K562 (cell line): ENCODE results near the gene KLK11. TPM values are rescaled to one million over a fixed set of nuclear protein-coding genes. Genes with fewer than 3 reads are reported as not detected.

Experiments used
- ATAC-seq: fragments of 200-7000 bp; cut with Tn5 transposase; 3 replicates; pipeline ENCODE4 v1.9.1; 2020; ENCODE audit warnings: moderate library complexity
- BruUV-seq: library from RNA; stranded (reverse); fragments of 400-500 nt; replicated peaks from 2 replicates; lab custom pipeline; 2021; lab: Mats Ljungman, UMichigan
- CTCF ChIA-PET: fragments of 300-600 bp; formaldehyde crosslinking; extraction: SDS; loops from one replicate; lab custom pipeline; 2021; ENCODE audit warnings: low intra/inter-chr PET ratio; lab: Yijun Ruan, JAX
- POLR2A ChIA-PET: fragments of 300-600, 350-650 bp; sonication (Branson Sonifier 250); formaldehyde crosslinking; extraction: SDS; loops from one replicate; lab custom pipeline; 2021; ENCODE audit warnings: antibody characterized with exemption, inconsistent platforms; lab: Yijun Ruan, JAX
- DNase-seq, 4 experiments: peaks; one replicate each; pipeline versions ENCODE4 v3.0.0 to v3.0.0-alpha.2; 2011 to 2018; ENCODE audit warnings: low spot score in 3 of 4, mixed read lengths in 3 of 4; ENCODE audit errors: extremely low read depth in 1 of 4
- FAIRE-seq: peaks from 2 replicates; lab custom pipeline; 2011; peaks lifted over from hg19 to GRCh38; lab: Jason Lieb, UNC
- H2AFZ ChIP-seq: 2 replicates; pipeline ENCODE4 v1.6.0; 2011; ENCODE audit warnings: low read depth, low read length, control low read depth, inconsistent platforms
- H3K27ac ChIP-seq: fragments of 200-600 bp; 3 replicates; pipeline ENCODE4 v1.8.0; 2011; ENCODE audit warnings: low read depth, mild to moderate bottlenecking, control low read depth, inconsistent platforms, low read length, moderate library complexity, mixed read lengths; ENCODE audit errors: extremely low read depth
- H3K27me3 ChIP-seq, 2 experiments: fragments of 300-600 bp in 1 of 2; 2 replicates in 1 of 2; 3 replicates in 1 of 2; pipeline versions ENCODE4 v1.6.0 to v1.8.0; 2011; ENCODE audit warnings: inconsistent platforms in 2 of 2, low read length in 2 of 2, mild to moderate bottlenecking in 1 of 2, mixed read lengths in 1 of 2, moderate library complexity in 1 of 2; ENCODE audit not compliant: control insufficient read depth in 2 of 2, insufficient read depth in 2 of 2
- H3K36me3 ChIP-seq: fragments of 300-600 bp; 3 replicates; pipeline ENCODE4 v1.8.0; 2011; ENCODE audit warnings: mild to moderate bottlenecking, low read length, inconsistent platforms; ENCODE audit not compliant: control insufficient read depth, insufficient read depth
- H3K4me1 ChIP-seq, 2 experiments: fragments of 200-600 bp in 1 of 2; replicated peaks in 1 of 2; 2 replicates in 1 of 2; 3 replicates in 1 of 2; pipeline versions ENCODE4 v1.5.1 to v1.8.0; 2011; ENCODE audit warnings: inconsistent platforms in 2 of 2, low read length in 2 of 2, mild to moderate bottlenecking in 1 of 2, mixed read lengths in 1 of 2, moderate library complexity in 1 of 2; ENCODE audit not compliant: control insufficient read depth in 2 of 2, insufficient read depth in 2 of 2
- H3K4me2 ChIP-seq: 2 replicates; pipeline ENCODE4 v1.6.1; 2011; ENCODE audit warnings: low read length, control low read depth, inconsistent platforms, mixed read lengths; ENCODE audit not compliant: insufficient read depth
- H3K4me3 ChIP-seq: fragments of 200-600 bp; sonication (generic), shearing (Covaris generic); 2 replicates; pipeline ENCODE4 v1.5.1; 2016; ENCODE audit warnings: control low read depth, inconsistent platforms
- H3K79me2 ChIP-seq: fragments of 200-600 bp; 3 replicates; pipeline ENCODE4 v1.8.0; 2011; ENCODE audit warnings: low read length, inconsistent platforms; ENCODE audit not compliant: control insufficient read depth, insufficient read depth
- H3K9ac ChIP-seq, 2 experiments: 2 replicates each; pipeline versions ENCODE4 v1.6.0 to v1.6.1; 2011; ENCODE audit warnings: low read depth in 2 of 2, low read length in 2 of 2, control low read depth in 1 of 2, inconsistent platforms in 1 of 2, mild to moderate bottlenecking in 1 of 2, mixed read lengths in 1 of 2; ENCODE audit not compliant: insufficient read depth in 1 of 2
- H3K9me1 ChIP-seq: one replicate; pipeline ENCODE4 v1.6.0; 2011; ENCODE audit warnings: inconsistent platforms, mild to moderate bottlenecking, low read length, moderate library complexity; ENCODE audit not compliant: control insufficient read depth, insufficient read depth
- H3K9me3 ChIP-seq: replicated peaks from 2 replicates; pipeline ENCODE4 v1.5.1; 2011; ENCODE audit warnings: low read depth, low read length, inconsistent platforms; ENCODE audit not compliant: control insufficient read depth, insufficient read depth
- H4K20me1 ChIP-seq: replicated peaks from 2 replicates; pipeline ENCODE4 v1.6.1; 2011; ENCODE audit warnings: low read length, inconsistent platforms, mixed read lengths; ENCODE audit not compliant: control insufficient read depth, insufficient read depth
- CBFA2T3 ChIP-seq: fragments of 450-650 bp; IDR thresholded peaks from 2 replicates; pipeline ENCODE4 v1.6.1; 2017
- CEBPB ChIP-seq: fragments of 450-650 bp; IDR thresholded peaks from 2 replicates; pipeline ENCODE4 v1.6.1; 2016; ENCODE audit warnings: missing genetic modification characterization, missing compliant biosample characterization
- ETV5 ChIP-seq: sonication (generic); formaldehyde crosslinking; IDR thresholded peaks from 2 replicates; pipeline ENCODE4 v1.4.0; 2020; ENCODE audit warnings: low read depth, mild to moderate bottlenecking, missing genetic modification reagents
- IFI16 ChIP-seq: fragments of 250-450 bp; sonication (Bioruptor Pico); IDR thresholded peaks from 2 replicates; pipeline ENCODE4 v2.1.2; 2022; ENCODE audit warnings: mild to moderate bottlenecking, inconsistent platforms
- LCOR ChIP-seq: sonication (generic); formaldehyde crosslinking; IDR thresholded peaks from 2 replicates; pipeline ENCODE4 v1.8.0; 2022; ENCODE audit warnings: mild to moderate bottlenecking, missing genetic modification reagents
- NFIX ChIP-seq: fragments of 250-450 bp; sonication (Bioruptor Pico); IDR thresholded peaks from 2 replicates; pipeline ENCODE4 v1.4.0; 2020; ENCODE audit warnings: low read depth, mild to moderate bottlenecking, moderate library complexity
- PHB ChIP-seq: fragments of 250-450 bp; sonication (Bioruptor Pico); IDR thresholded peaks from 2 replicates; pipeline ENCODE4 v1.5.0; 2021
- RFX1 ChIP-seq: fragments of 450-650 bp; IDR thresholded peaks from 2 replicates; pipeline ENCODE4 v1.6.1; 2016; ENCODE audit warnings: mild to moderate bottlenecking, moderate library complexity
- SIN3A ChIP-seq, 2 experiments: fragments of 150-350 bp in 1 of 2; IDR thresholded peaks; 2 replicates each; pipeline ENCODE4 v1.6.1; 2011 to 2016; ENCODE audit warnings: borderline replicate concordance in 2 of 2, low read depth in 2 of 2, low read length in 2 of 2, mild to moderate bottlenecking in 2 of 2, moderate library complexity in 2 of 2; ENCODE audit not compliant: control insufficient read depth in 1 of 2
- SMARCC2 ChIP-seq: fragments of 450-650 bp; IDR thresholded peaks from 2 replicates; pipeline ENCODE4 v1.6.1; 2017; ENCODE audit warnings: antibody characterized with exemption, moderate library complexity, mild to moderate bottlenecking, low read depth
- SNRNP70 ChIP-seq: fragments of 200-400 bp; formaldehyde crosslinking; optimal IDR thresholded peaks from 2 replicates; pipeline ENCODE3; 2017; ENCODE audit warnings: low read depth, low read length
- SRSF1 ChIP-seq: fragments of 200-400 bp; formaldehyde crosslinking; IDR thresholded peaks from 2 replicates; pipeline ENCODE4 v1.6.1; 2017; ENCODE audit warnings: mild to moderate bottlenecking, low read depth, low read length, moderate library complexity
- TCF7L2 ChIP-seq: fragments of 150-350 bp; IDR thresholded peaks from 2 replicates; pipeline ENCODE4 v1.6.1; 2016; ENCODE audit warnings: low read depth, mild to moderate bottlenecking, low read length, moderate library complexity
- YBX1 ChIP-seq: fragments of 450-650 bp; IDR thresholded peaks from 2 replicates; pipeline ENCODE4 v1.7.1; 2016; ENCODE audit warnings: mild to moderate bottlenecking
- ZC3H11A ChIP-seq: IDR thresholded peaks from 2 replicates; pipeline ENCODE4 v1.6.1; 2012; ENCODE audit warnings: low read depth, low read length, improper control_type of control experiment
- ZNF165 ChIP-seq: fragments of 250-450 bp; sonication (Bioruptor Pico); IDR thresholded peaks from 2 replicates; pipeline ENCODE4 v1.4.0; 2020; ENCODE audit warnings: borderline replicate concordance
- ZNF699 ChIP-seq: fragments of 250-450 bp; sonication (Bioruptor Pico); IDR thresholded peaks from 2 replicates; pipeline ENCODE4 v1.8.0; 2021; ENCODE audit warnings: mild to moderate bottlenecking, moderate library complexity; ENCODE audit not compliant: insufficient replicate concordance
- WGBS: fragments of 100-300 bp; shearing (Covaris generic); methylation state at CpG from one replicate; pipeline ENCODE4 v1.1.6; 2016; ENCODE audit warnings: low coverage, mixed read lengths; ENCODE audit not compliant: insufficient coverage; ENCODE audit errors: missing lambda C conversion rate; 5-methylcytosine and 5-hydroxymethylcytosine counted together
- in situ Hi-C: fragments of 300-500 bp; cut with MboI; formaldehyde crosslinking; loops from 4 replicates; pipeline ENCODE4 v1.15.0; 2018; ENCODE audit warnings: inconsistent platforms, mixed read lengths
- intact Hi-C: fragments of 100-400 bp; cut with micrococcal nuclease; formaldehyde crosslinking; loops from 2 replicates; pipeline ENCODE4 v1.14.2; 2022
- polyA plus RNA-seq, 8 experiments: library from polyadenylated mRNA; depleted of rRNA in 4 of 8; stranded (reverse) in 5 of 8; unstranded in 3 of 8; fragments of >200 nt; fragmentation: Nextera tagmentation in 2 of 8; fragmentation: Illumina TruSeq in 1 of 8; extraction: Ambion mirVana in 2 of 8; extraction: Trizol in 1 of 8; gene quantifications; 2 replicates each; pipeline versions ENCODE4 v1.2.1 to v1.2.3, GENCODE V29; 2011 to 2014; ENCODE audit warnings: inconsistent platforms in 1 of 8, missing spikeins in 1 of 8
- total RNA-seq, 7 experiments: library from RNA; depleted of rRNA in 6 of 7; stranded (reverse); fragments of >200 nt in 6 of 7; fragmentation: Illumina TruSeq in 2 of 7; extraction: Trizol in 2 of 7; gene quantifications; 2 replicates each; pipeline versions ENCODE4 v1.2.1 to v1.2.3, GENCODE V29; 2011 to 2021; ENCODE audit warnings: low replicate concordance in 1 of 7
- TF ChIP-seq, protein P1 (sequence below): fragments of 200-800 bp; sonication (Bioruptor generic); IDR thresholded peaks from 2 replicates; pipeline ENCODE4 v1.6.1; 2017; ENCODE audit warnings: missing genetic modification characterization, missing compliant biosample characterization
- TF ChIP-seq, protein P2 (sequence below), 2 experiments: fragments of 450-650 bp in 1 of 2; sonication (generic) in 1 of 2; formaldehyde crosslinking; conservative IDR thresholded peaks; 2 replicates each; pipeline versions ENCODE4 v1.4.0 to v1.8.1; 2020 to 2022; ENCODE audit warnings: mild to moderate bottlenecking in 1 of 2, missing genetic modification reagents in 1 of 2

The KLK11 gene
- total and polyA plus RNA-seq, 9 of the 15 experiments (the other 6 are each of a cell fraction or from before 2014, with no cell fraction given) = not detected

DNA sequence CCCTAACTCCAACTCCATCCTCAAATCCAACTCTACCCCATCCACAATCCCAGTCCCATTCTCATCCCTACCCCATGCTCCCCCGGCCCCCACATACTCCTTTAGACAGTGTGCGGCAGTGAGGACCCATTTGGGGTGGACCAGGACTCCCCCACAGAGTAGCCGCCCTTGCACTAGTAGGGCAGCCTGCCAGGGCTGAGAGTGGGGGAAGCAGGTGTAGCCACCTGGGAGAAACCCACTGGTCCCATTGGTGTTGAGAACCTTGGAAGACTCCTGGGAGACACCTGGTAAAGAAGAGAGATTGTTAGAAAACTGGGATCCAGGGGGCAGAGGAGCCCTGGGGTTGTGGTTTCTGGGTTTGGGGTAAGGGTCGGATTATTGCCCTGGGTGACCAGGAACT is 33.9 kb upstream of the KLK11 start (continued):
- TF ChIP-seq SIN3A (IDR thresholded peaks at IDR 0.05; ENCODE audit: borderline replicate concordance in 2 of 2, control insufficient read depth in 1 of 2, low read depth in 2 of 2, low read length in 2 of 2) (no peak), PHB (CRISPR knock-in tag) (no peak), SNRNP70 (no peak), TCF7L2 (no peak), NFIX (CRISPR knock-in tag) (no peak), CBFA2T3 (no peak), LCOR (no peak)
- TF ChIP-seq, protein P1, sequence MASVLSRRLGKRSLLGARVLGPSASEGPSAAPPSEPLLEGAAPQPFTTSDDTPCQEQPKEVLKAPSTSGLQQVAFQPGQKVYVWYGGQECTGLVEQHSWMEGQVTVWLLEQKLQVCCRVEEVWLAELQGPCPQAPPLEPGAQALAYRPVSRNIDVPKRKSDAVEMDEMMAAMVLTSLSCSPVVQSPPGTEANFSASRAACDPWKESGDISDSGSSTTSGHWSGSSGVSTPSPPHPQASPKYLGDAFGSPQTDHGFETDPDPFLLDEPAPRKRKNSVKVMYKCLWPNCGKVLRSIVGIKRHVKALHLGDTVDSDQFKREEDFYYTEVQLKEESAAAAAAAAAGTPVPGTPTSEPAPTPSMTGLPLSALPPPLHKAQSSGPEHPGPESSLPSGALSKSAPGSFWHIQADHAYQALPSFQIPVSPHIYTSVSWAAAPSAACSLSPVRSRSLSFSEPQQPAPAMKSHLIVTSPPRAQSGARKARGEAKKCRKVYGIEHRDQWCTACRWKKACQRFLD (CRISPR knock-in tag) = no peak
- TF ChIP-seq, protein P2, sequence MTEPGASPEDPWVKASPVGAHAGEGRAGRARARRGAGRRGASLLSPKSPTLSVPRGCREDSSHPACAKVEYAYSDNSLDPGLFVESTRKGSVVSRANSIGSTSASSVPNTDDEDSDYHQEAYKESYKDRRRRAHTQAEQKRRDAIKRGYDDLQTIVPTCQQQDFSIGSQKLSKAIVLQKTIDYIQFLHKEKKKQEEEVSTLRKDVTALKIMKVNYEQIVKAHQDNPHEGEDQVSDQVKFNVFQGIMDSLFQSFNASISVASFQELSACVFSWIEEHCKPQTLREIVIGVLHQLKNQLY (CRISPR knock-in tag; conservative IDR thresholded peaks at IDR 0.05) = no peak

DNA sequence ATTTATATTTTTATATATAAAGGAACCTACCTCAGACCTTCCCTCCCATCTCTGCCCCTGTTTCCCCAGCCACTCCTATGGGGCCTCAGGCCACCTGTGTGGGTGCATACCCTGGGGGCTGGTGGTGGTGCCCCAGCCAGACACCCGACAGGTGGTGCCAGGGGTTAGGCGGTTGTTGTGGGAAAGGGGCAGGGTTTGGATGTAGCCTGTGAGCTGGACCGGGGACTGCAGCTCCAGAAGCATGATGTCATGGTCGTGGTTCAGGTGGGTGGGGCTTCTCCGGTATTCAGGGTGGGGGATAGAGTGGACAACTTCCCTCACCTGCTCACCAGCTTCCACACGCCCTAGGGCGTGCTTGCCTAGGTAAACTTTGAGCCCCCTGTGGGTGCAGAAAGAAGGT is 33.3 kb upstream of the KLK11 start:
- WGBS = 4% methylated on average over 7 of the region's 7 CpGs
- no peak overlapping the region for H2AFZ ChIP-seq
- BruUV-seq = no TSS peak
- H3K4me2 ChIP-seq = no peak overlapping the region
- no peaks in the 10 kb centered on the region for H4K20me1 ChIP-seq
- H3K27ac ChIP-seq = no peak overlapping the region
- no peak overlapping the region for H3K4me3 ChIP-seq
- H3K27me3 ChIP-seq = peaks cover 0 to 2% of the 10 kb centered on the region in 2 experiments; a peak in 1 of 5 replicates
- intact Hi-C loops (no loop called here), in situ Hi-C loops (no loop called here)
- peak overlapping the region in 1 of 2 experiments; percentile 27; a peak in 1 of 4 replicates for H3K9ac ChIP-seq
- no peaks in the 10 kb centered on the region for H3K36me3 ChIP-seq
- no peaks in the 10 kb centered on the region for H3K9me3 ChIP-seq
- H3K79me2 ChIP-seq = no peaks in the 10 kb centered on the region
- ChIA-PET POLR2A (no interaction called here), CTCF (no interaction called here)
- DNase-seq = peak in 2 of 4 experiments; percentile 25 to 37
- no peak for FAIRE-seq
- H3K4me1 ChIP-seq = peaks cover 3 to 4% of the 10 kb centered on the region in 2 experiments; a peak in 4 of 5 replicates
- ATAC-seq = no peak
- H3K9me1 ChIP-seq = no peaks in the 10 kb centered on the region
- no peak for TF ChIP-seq ZC3H11A
- TF ChIP-seq IFI16 (CRISPR knock-in tag) = no peak
- TF ChIP-seq RFX1 = no peak
- no peak for TF ChIP-seq ZNF699 (CRISPR knock-in tag)
- TF ChIP-seq SMARCC2 = no peak
- TF ChIP-seq YBX1 = no peak
- TF ChIP-seq CEBPB (tag) = no peak
- no peak for TF ChIP-seq SRSF1
- no peak for TF ChIP-seq ETV5 (CRISPR knock-in tag)
- no peak for TF ChIP-seq ZNF165 (CRISPR knock-in tag)
